ENCODE data around the gene DAPP1.
"Not testable (repeated sequence)": the region's sequence is repeated elsewhere in the genome, so short reads cannot be mapped to it uniquely, and the experiment has no call there.

The DAPP1 gene

DNA sequence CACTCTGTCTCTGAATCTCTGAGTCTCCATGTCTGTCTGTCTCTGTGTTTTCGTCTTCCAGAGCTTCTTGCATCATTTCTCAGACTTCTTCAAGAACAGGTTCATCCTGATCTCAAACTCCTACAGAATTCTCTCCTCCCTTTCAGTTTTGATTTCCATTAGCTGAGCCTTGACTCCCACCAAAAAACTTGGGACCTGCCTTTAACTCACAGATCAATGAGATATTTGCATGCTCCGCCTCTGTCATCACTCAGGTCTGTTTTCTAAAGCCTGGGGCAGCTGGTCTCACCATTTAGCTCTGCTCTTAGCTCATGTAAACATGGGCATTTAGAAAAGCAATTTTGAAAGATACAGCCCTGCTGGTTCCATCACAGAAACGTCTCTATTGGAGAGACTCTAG lies 8.6 kb downstream of the DAPP1 start:
- TF ChIP-seq, protein P1, sequence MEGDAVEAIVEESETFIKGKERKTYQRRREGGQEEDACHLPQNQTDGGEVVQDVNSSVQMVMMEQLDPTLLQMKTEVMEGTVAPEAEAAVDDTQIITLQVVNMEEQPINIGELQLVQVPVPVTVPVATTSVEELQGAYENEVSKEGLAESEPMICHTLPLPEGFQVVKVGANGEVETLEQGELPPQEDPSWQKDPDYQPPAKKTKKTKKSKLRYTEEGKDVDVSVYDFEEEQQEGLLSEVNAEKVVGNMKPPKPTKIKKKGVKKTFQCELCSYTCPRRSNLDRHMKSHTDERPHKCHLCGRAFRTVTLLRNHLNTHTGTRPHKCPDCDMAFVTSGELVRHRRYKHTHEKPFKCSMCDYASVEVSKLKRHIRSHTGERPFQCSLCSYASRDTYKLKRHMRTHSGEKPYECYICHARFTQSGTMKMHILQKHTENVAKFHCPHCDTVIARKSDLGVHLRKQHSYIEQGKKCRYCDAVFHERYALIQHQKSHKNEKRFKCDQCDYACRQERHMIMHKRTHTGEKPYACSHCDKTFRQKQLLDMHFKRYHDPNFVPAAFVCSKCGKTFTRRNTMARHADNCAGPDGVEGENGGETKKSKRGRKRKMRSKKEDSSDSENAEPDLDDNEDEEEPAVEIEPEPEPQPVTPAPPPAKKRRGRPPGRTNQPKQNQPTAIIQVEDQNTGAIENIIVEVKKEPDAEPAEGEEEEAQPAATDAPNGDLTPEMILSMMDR (IDR thresholded peaks at IDR 0.05; ENCODE audit: low read depth, low read length), result no peak

DNA sequence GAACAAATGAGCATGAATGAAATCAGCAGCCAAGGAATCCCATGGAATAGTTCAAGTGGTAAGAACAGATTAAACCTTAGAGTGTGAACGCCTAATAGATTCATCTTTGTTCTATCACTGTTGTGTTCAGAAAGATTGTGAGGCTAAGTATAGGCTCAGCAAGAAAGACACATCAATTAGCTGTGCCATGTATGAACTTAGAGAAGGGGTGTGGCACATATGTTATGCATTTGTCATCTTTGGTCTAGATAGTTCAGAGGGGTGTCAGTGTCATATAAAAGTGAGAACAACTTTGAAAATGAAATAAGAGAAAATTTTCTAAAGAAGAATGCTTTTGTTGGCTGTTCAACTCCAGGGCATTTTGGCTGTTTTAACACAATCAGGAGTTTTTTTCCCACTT lies 9.4 kb downstream of the DAPP1 start:
- TF ChIP-seq, protein P1 (IDR thresholded peaks at IDR 0.05; ENCODE audit: low read depth, low read length), result no peak
- DNase-seq (ENCODE audit: extremely low read depth, low read depth), result no peak

More for the DNA sequence above, 8.6 kb downstream of the DAPP1 start:
- no peak for DNase-seq (ENCODE audit: extremely low read depth, low read depth)

DNA sequence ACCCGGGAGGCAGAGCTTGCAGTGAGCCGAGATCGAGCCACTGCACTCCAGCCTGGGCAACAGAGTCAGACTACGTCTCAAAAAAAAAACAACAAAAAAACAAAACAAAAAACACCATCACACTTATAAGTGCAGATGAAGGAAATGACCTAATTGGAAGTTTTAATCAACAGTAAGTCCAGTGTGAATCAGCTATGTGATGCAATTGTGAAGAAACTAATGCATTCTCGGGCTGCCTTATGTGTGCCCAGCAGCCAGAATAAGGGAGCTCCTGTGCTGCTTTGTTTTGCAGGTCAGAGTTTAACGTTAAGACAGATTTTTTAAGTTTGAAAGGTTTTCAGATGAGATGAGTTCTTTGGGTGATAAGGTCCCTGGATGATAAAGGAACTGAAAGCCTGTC lies 10.8 kb downstream of the DAPP1 start:
- TF ChIP-seq, protein P1 (IDR thresholded peaks at IDR 0.05; ENCODE audit: low read depth, low read length), result no peak
- DNase-seq (ENCODE audit: extremely low read depth, low read depth), result no peak

DNA sequence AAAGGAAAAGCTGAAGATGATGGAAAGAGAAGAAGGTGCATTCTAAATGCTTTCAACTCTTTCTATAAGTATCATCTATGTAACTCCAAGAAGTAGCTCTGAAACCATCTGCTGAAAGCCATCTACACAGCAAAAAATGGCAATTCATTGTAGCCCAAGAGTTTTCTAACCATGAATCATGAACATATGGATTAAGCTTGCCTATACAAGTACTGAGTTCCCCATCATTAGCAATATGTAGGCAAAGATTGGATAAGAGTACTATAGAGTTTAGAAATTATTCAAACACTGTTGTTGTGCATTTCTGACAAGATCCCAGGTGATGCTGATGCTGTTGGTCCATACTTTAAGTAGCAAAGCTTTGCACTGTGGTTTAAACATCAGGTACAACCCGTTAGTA lies 11.2 kb downstream of the DAPP1 start:
- DNase-seq (ENCODE audit: extremely low read depth, low read depth), result no peak
- TF ChIP-seq, protein P1 (IDR thresholded peaks at IDR 0.05; ENCODE audit: low read depth, low read length), result no peak

DNA sequence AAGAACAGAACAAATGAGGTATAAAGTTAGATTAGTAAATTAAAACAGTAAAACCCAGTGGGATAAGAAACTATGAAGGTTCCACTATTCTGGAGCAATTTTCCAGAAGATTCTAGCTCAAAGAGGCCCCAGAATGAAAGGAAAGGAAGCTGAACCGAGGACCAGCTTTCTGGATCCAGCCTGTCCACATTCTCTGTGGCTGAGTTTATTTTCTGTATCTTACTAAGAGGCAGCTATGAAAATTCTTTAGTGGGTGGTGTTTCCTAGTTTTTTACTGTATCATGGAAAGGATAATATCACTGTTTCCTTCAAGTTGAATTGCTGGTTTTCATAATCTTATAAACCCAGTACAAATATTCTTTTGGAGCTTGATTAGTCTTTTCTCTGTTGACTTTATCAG lies 11.8 kb downstream of the DAPP1 start:
- TF ChIP-seq, protein P1 (IDR thresholded peaks at IDR 0.05; ENCODE audit: low read depth, low read length), result no peak
- no peak for DNase-seq (ENCODE audit: extremely low read depth, low read depth)

DNA sequence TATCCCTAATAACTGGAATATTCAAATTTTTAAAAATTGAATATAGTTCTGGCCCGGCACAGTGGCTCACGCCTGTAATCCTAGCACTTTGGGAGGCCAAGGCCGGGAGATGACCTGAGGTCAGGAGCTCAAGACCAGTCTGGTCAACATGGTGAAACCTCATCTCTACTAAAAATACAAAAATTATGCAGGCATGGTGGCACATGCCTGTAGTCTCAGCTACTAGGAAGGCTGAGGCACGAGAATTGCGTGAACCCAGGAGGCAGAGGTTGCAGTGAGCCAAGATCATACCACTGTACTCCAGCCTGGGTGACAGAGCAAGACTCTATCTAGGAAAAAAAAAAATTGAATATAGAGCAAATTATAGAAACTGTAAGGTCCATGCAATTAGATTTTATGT lies 13.4 kb downstream of the DAPP1 start:
- not testable (repeated sequence) for DNase-seq (ENCODE audit: extremely low read depth, low read depth)

DNA sequence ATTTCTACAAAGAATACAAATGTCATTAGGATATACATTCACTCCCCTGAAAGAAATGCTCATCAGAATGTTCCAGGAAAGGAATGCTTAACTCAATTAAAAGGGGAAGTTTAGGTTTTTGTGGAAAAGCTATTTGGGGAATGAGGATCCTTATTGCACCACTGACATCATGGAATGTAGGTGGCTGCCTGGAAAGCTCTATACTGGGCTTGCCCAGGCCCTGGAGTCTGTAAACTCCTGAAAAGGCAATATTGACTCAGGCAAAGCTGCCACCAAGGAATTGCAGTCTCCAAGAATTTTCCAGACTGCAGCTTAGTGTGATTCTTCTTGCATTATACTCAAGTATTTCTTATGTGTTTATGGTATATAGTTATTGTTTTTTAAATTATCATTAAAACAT lies 15.7 kb downstream of the DAPP1 start:
- TF ChIP-seq, protein P1 (IDR thresholded peaks at IDR 0.05; ENCODE audit: low read depth, low read length), result no peak
- peak; percentile 29 for DNase-seq (ENCODE audit: extremely low read depth, low read depth)

DNA sequence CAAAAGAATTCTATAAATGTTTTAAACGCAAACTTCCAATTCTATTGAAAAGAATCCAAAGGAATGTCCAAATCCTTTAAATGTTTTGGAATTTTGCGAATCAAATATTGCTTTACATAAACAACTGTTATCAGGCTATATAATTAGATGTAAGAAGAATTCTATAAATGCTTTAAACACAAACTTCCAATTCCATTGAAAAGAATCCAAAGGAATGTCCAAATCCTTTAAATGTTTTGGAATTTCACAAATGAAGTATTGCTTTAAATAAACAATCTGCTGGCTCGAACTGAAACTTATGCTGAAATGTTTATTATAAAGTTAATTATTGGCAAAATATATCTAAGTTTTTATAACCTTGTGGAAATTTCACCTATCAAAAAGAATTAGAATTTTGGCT lies 16.1 kb downstream of the DAPP1 start:
- peak; percentile 40 for DNase-seq (ENCODE audit: extremely low read depth, low read depth)
- TF ChIP-seq, protein P1 (IDR thresholded peaks at IDR 0.05; ENCODE audit: low read depth, low read length), result no peak
